NCI-H1092 treated with DMSO at 0.1 percent for 48 hours (cell line): ENCODE data around the gene TCFL5.

Source experiments
- DNase-seq: peaks from one replicate; lab custom pipeline; 2025; lab: John Stamatoyannopoulos, UW

TCFL5 gene

GRCh38 chr20:62832951-62833391 lies 28.7 kb downstream of the TCFL5 start:
- DNase-seq: no peak

- peak; percentile 41 for DNase-seq
Measured at GRCh38 chr20:62832212-62832922, 29.3 kb downstream of the TCFL5 start.

GRCh38 chr20:62831854-62832211 lies 29.8 kb downstream of the TCFL5 start:
- DNase-seq: no peak

GRCh38 chr20:62831361-62831788 lies 30.2 kb downstream of the TCFL5 start:
- no peak for DNase-seq

GRCh38 chr20:62830821-62831220 lies 30.8 kb downstream of the TCFL5 start:
- DNase-seq: no peak

GRCh38 chr20:62830251-62830650 lies 31.4 kb downstream of the TCFL5 start:
- DNase-seq: no peak

GRCh38 chr20:62829231-62830230 lies 32.1 kb downstream of the TCFL5 start:
- no peak for DNase-seq

GRCh38 chr20:62828511-62829230 lies 33.0 kb downstream of the TCFL5 start:
- no peak for DNase-seq

GRCh38 chr20:62828051-62828450 lies 33.6 kb downstream of the TCFL5 start:
- DNase-seq: no peak

- no peak for DNase-seq
Measured at GRCh38 chr20:62827311-62828038, 34.1 kb downstream of the TCFL5 start.

GRCh38 chr20:62826646-62827310 lies 34.8 kb downstream of the TCFL5 start:
- no peak for DNase-seq

- DNase-seq: no peak
Measured at GRCh38 chr20:62825986-62826645, 35.5 kb downstream of the TCFL5 start.

- no peak for DNase-seq
Measured at GRCh38 chr20:62825333-62825985, 36.2 kb downstream of the TCFL5 start.

- peak; percentile 31 for DNase-seq
Measured at GRCh38 chr20:62824476-62825332, 36.9 kb downstream of the TCFL5 start.

GRCh38 chr20:62823688-62824475 lies 37.7 kb downstream of the TCFL5 start:
- DNase-seq: no peak

GRCh38 chr20:62822788-62823651 lies 38.6 kb downstream of the TCFL5 start:
- peak; percentile 53 for DNase-seq

GRCh38 chr20:62822239-62822787 lies 39.3 kb downstream of the TCFL5 start:
- DNase-seq: no peak
